ENCODE results near the gene PANX3. TPM values are rescaled to one million over a fixed set of nuclear protein-coding genes. Genes with fewer than 3 reads are reported as not detected.

The PANX3 gene
- polyA plus RNA-seq (2011; rRNA removed) (not detected in 2 replicates), polyA minus RNA-seq (2011; rRNA and poly(A)+ RNA removed) (not detected in 2 replicates)

- POLR2A ChIA-PET = no interaction called here
- no peak for TF ChIP-seq CTCF (IDR thresholded peaks at IDR 0.05; ENCODE audit: insufficient read depth, low read depth, low read length)
- H3K36me3 ChIP-seq (ENCODE audit: control insufficient read depth, insufficient read depth, low read length) = no peaks in the 10 kb centered on the region
- H3K4me3 ChIP-seq (ENCODE audit: low read depth, low read length) = no peak within 1 kb of the TSS
- no peaks in the 10 kb centered on the region for H3K27me3 ChIP-seq (ENCODE audit: control insufficient read depth, insufficient read depth, low read length)
- CTCF ChIA-PET = interaction anchor here (0.8 kb wide), 2 partner anchors 26 to 200 kb away, joined by 3 to 7 read pairs; no protein-coding TSS in a partner anchor
- DNase-seq (ENCODE audit: low read depth) = no peak
Measured at GRCh38 chr11:124611064-124611463, at the start of gene PANX3. TSS of gene PANX3 (plus strand) at chr11:124611428. CDS start at chr11:124611557, 129 bp downstream.

DNA sequence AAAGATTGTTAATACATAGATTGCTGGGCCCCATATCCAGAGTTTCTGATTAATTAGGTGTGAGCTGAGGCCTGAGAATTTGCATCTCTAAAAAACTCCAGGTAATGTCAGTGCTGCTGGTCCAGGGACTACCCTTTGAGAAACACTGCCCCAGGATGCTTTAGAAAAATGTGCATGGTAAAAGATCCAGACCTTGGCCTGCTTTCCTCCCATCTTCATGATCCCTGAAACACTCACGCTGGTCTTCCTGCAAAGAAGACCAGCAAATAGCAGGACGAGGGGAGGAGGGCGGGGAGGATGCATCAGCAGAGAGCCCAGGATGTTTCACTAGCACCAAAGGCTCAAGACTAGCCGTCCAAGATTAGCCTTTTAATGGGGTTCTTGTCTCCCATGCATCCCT, 41.5 kb upstream of the PANX3 start, which contains the start of gene OR8A1:
Gene OR8A1, plus strand, starts transcription at position 301 of the 400 bp plus-strand sequence. CDS start 123 bp downstream, outside the sequence.
- ChIA-PET CTCF (no interaction called here), POLR2A (no interaction called here)

DNA sequence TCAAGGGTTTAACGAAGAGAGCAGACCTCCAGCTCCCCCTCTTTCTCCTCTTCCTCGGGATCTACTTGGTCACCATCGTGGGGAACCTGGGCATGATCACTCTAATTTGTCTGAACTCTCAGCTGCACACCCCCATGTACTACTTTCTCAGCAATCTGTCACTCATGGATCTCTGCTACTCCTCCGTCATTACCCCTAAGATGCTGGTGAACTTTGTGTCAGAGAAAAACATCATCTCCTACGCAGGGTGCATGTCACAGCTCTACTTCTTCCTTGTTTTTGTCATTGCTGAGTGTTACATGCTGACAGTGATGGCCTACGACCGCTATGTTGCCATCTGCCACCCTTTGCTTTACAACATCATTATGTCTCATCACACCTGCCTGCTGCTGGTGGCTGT, 41.1 kb upstream of the PANX3 start:
- ChIA-PET POLR2A (no interaction called here), CTCF (no interaction called here)
- no peak for TF ChIP-seq CTCF (IDR thresholded peaks at IDR 0.05; ENCODE audit: insufficient read depth, low read depth, low read length)
- Histone ChIP-seq H3K27me3 (ENCODE audit: control insufficient read depth, insufficient read depth, low read length) (no peaks in the 10 kb centered on the region), H3K4me3 (ENCODE audit: low read depth, low read length) (no peak overlapping the region), H3K36me3 (ENCODE audit: control insufficient read depth, insufficient read depth, low read length) (no peaks in the 10 kb centered on the region)
- no peak for DNase-seq (ENCODE audit: low read depth)

More for the DNA sequence above, 41.5 kb upstream of the PANX3 start, which contains the start of gene OR8A1:
- Histone ChIP-seq H3K36me3 (ENCODE audit: control insufficient read depth, insufficient read depth, low read length) (no peaks in the 10 kb centered on the region), H3K27me3 (ENCODE audit: control insufficient read depth, insufficient read depth, low read length) (no peaks in the 10 kb centered on the region), H3K4me3 (ENCODE audit: low read depth, low read length) (no peak within 1 kb of the TSS)
- no peak for TF ChIP-seq CTCF (IDR thresholded peaks at IDR 0.05; ENCODE audit: insufficient read depth, low read depth, low read length)
- no peak for DNase-seq (ENCODE audit: low read depth)

DNA sequence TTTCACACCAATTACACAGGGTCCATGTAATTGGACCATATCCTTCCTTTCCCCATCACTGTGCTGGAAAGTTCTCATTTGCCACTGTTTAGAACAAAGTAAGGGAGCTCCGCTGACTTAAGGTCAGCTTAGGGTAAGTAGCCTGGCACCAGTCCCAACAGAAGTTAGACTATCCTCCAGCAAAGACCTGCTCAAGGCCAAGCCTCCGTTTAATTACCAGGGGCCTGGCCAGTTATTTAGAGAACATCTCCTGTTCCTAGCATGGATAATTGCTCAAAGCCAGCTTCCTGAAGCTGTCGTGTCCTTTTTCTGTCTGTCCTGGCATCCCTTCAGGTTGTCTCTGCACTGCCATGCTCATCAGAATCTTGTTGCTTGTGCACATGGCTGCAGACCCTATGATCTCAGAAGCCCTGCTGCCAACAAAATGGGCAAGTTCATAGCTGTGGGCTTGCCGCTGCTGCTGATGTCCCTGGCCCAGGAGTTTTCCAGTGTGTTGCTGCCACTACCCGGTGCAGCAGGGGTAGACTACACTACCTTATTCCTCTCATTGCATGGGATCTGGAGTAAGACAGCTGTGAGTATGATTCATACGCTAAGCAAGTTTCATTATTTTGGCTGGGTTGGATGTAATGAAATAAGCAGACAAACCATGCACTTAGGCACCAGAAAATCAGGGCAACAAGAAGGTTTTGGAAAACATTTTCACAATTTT, 33.4 kb upstream of the PANX3 start:
- no peak for TF ChIP-seq CTCF (IDR thresholded peaks at IDR 0.05; ENCODE audit: insufficient read depth, low read depth, low read length)
- CTCF ChIA-PET = interaction anchor here (2.5 kb wide), 1 partner anchor 8 kb away, joined by 11 read pairs; no protein-coding TSS in a partner anchor
- POLR2A ChIA-PET = no interaction called here
- DNase-seq (ENCODE audit: low read depth) = no peak
- Histone ChIP-seq H3K27me3 (ENCODE audit: control insufficient read depth, insufficient read depth, low read length) (no peaks in the 10 kb centered on the region), H3K36me3 (ENCODE audit: control insufficient read depth, insufficient read depth, low read length) (no peaks in the 10 kb centered on the region), H3K4me3 (ENCODE audit: low read depth, low read length) (no peak overlapping the region)

- TF ChIP-seq CTCF (IDR thresholded peaks at IDR 0.05; ENCODE audit: insufficient read depth, low read depth, low read length) = no peak
- Histone ChIP-seq H3K4me3 (ENCODE audit: low read depth, low read length) (no peak overlapping the region), H3K36me3 (ENCODE audit: control insufficient read depth, insufficient read depth, low read length) (no peaks in the 10 kb centered on the region), H3K27me3 (ENCODE audit: control insufficient read depth, insufficient read depth, low read length) (no peaks in the 10 kb centered on the region)
- ChIA-PET POLR2A (no interaction called here), CTCF (no interaction called here)
- no peak for DNase-seq (ENCODE audit: low read depth)
Measured at GRCh38 chr11:124578761-124579160, 32.5 kb upstream of the PANX3 start.

Measured in BJ (cell line).